HEK293T (cell line): Measurements from ENCODE around the gene TBC1D5.

Source experiments
- BHLHE40 ChIP-seq: fragments of 450-650 bp; IDR thresholded peaks from 2 replicates; pipeline ENCODE4 v1.6.1; 2016; ENCODE audit warnings: mild to moderate bottlenecking, moderate library complexity, borderline replicate concordance
- FOXA1 ChIP-seq: fragments of 450-650 bp; IDR thresholded peaks from 2 replicates; pipeline ENCODE4 v1.6.1; 2016; ENCODE audit warnings: mild to moderate bottlenecking
- FOXK2 ChIP-seq: fragments of 450-650 bp; IDR thresholded peaks from 2 replicates; pipeline ENCODE4 v1.6.1; 2016; ENCODE audit warnings: mild to moderate bottlenecking
- FOXM1 ChIP-seq: fragments of 450-650 bp; IDR thresholded peaks from 2 replicates; pipeline ENCODE4 v1.6.1; 2017; ENCODE audit warnings: mild to moderate bottlenecking, borderline replicate concordance
- SP1 ChIP-seq: fragments of 450-650 bp; IDR thresholded peaks from 2 replicates; pipeline ENCODE4 v1.6.1; 2017

- TF ChIP-seq FOXA1 (no peak), BHLHE40 (no peak), FOXK2 (no peak), FOXM1 (no peak), SP1 (no peak)
Observed at GRCh38 chr3:17459470-17459993, 282.9 kb downstream of the TBC1D5 start.
